ENCODE measurements around the gene PAQR9.

PAQR9 gene

GRCh38 chr3:142982038-142982773 lies 18.7 kb upstream of the PAQR9 start:
- DNase-seq (ENCODE audit: low read depth in 2 of 2, low spot score in 1 of 2) = no peak

DNA sequence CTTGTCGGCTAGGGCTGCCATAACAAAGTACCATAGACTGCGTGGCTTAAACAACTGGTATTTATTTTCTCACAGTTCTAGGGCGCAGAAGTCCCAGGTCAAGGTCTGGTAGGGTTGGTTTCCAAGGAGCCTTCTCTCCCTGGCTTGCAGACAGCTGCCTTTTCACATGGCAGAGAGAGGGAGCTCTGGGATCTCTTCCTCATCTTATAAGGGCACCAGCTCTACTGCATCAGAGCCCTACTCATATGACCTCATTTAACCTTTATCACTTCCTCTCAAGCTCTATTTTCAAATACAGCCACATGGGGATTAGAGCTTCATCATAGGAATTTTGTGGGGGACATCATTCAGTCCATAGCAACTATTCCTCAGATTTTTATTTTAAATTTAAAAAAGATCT lies 17.6 kb upstream of the PAQR9 start:
- DNase-seq (ENCODE audit: low read depth in 2 of 2, low spot score in 1 of 2) = no peak

- DNase-seq (ENCODE audit: low read depth in 2 of 2, low spot score in 1 of 2) = no peak
These were observed 13.9 kb upstream of the PAQR9 start for GRCh38 chr3:142977399-142977728.

GRCh38 chr3:142976621-142977398 lies 13.3 kb upstream of the PAQR9 start:
- DNase-seq (ENCODE audit: low read depth in 2 of 2, low spot score in 1 of 2) = no peak

GRCh38 chr3:142975316-142975995 lies 12.0 kb upstream of the PAQR9 start:
- no peak for DNase-seq (ENCODE audit: low read depth in 2 of 2, low spot score in 1 of 2)

- no peak for DNase-seq (ENCODE audit: low read depth in 2 of 2, low spot score in 1 of 2)
These were observed 9.9 kb upstream of the PAQR9 start for GRCh38 chr3:142973217-142974009.

DNA sequence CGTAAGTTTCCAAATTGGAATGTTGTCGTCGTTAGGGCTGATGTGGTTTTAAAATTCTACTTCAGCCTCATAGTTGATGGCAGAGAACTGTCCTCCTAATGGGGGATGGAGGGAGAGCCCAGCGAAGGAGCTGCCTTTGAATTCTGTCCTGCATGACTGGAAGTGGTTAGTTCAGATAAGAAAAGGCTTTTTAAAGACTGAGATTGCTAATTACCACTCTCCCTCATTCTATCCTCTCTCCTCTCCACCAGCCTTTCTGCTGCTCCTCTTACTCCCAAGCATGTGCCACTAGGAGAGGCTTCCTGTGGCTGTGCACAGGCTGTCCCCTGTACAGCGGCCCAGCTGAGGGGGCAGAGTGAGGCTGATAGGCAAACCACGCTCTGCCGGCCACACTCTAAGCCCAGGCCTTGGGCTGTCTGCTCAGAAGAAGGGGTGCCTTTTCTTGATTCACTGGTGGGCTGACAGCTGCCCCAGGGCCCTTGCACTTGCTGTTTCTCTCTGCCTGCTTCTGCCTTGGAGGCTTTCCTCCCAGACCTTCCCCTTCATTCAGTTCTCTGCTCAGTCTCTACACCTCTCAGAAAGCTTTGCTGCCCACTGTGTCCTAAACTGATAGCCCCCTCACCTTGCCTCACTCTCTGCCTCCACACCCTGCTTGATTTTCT lies 8.7 kb upstream of the PAQR9 start:
- DNase-seq (ENCODE audit: low read depth in 2 of 2, low spot score in 1 of 2) = no peak

GRCh38 chr3:142971431-142971830 lies 8.0 kb upstream of the PAQR9 start:
- DNase-seq (ENCODE audit: low read depth in 2 of 2, low spot score in 1 of 2) = no peak

- no peak for DNase-seq (ENCODE audit: low read depth in 2 of 2, low spot score in 1 of 2)
These were observed 5.0 kb upstream of the PAQR9 start for GRCh38 chr3:142968319-142969025.

- no peak for DNase-seq (ENCODE audit: low read depth in 2 of 2, low spot score in 1 of 2)
These were observed 3.3 kb upstream of the PAQR9 start for GRCh38 chr3:142966808-142967207.

DNA sequence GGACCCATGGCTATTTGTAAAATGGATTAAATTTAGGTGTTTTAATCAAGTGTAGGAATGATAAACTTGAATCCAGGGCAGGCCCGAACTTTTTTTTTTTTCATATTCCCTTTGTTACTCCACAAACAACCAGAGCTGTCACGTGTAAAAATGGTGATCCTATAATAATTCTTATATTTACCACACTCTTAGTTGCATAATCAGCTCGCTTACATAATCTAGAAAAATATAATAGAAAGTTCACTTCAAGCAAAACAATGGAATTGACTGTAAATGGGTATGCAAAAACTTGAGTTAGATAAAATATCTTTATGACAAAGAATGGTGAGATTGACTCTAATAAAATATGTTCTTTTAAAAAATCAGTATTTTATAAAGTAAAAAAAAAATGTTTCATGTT lies 2.1 kb upstream of the PAQR9 start:
- DNase-seq (ENCODE audit: low read depth in 2 of 2, low spot score in 1 of 2) = no peak

DNA sequence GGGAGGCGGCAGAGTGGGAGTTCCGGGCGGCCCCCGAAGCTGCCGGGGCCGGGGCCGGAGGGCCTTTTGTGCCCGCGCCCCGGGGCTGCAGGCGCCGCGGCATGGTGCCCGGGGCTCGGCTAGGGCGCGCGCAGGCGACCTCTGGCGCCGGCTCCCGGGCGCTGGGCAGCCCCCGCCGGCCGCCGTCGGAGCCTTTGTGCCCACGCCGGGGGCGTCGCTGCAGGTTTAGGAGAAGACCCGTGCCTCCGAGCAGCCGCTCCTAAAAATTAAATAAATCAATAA lies 299 bp downstream of the PAQR9 start:
- no peak for DNase-seq (ENCODE audit: low read depth in 2 of 2, low spot score in 1 of 2)

DNA sequence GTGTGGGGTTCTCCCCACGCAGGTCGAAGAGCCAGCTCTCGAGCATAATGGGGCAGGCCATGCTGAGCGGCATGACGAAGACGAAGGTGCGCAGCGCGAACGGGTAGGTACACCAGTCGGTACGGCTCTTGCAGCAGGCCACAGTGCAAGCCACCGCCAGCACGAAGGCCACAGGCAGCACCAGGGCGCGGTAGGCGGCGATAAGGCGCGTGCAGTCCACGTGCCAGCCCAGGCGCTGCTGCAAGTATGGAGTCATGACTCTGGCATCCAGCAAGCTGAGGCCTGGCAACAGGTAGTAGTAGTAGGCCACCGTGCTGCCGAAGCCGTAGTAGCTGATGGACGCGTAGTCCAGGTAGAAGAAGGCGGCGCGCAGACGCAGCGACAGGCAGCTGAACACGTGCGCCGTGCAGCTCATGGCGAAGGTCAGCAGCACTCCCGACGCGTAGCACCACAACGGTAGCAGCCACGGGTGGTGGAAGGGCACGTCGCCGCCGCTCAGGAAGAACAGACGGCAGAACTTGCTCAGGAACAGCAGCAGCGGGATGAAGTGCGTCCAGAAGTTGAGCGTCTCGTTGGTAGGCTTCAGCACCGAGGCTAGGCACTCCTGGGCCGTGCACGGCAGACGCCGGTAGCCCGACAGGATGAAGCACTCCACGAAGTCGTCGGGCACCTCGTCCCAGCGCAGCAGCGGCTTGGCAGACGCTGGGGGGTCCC lies 797 bp downstream of the PAQR9 start:
- no peak for DNase-seq (ENCODE audit: low read depth in 2 of 2, low spot score in 1 of 2)

DNA sequence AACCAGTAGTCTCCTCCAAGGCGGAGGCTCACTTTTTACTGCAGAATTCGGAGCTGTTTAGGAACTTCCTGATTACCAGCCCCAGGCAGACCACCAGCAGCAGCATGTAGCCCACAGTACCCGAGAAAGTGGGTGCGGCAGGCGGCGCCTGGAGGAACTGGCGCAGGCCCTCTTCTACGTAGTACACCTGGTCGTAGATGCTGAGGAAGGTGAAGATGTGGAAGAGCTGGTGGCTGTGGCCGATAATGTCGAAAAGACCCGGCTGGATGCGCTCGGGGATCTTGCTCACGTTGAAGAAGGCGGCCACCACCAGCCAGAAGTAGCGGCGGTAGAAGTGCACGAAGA lies 1.3 kb downstream of the PAQR9 start:
- no peak for DNase-seq (ENCODE audit: low read depth in 2 of 2, low spot score in 1 of 2)

DNA sequence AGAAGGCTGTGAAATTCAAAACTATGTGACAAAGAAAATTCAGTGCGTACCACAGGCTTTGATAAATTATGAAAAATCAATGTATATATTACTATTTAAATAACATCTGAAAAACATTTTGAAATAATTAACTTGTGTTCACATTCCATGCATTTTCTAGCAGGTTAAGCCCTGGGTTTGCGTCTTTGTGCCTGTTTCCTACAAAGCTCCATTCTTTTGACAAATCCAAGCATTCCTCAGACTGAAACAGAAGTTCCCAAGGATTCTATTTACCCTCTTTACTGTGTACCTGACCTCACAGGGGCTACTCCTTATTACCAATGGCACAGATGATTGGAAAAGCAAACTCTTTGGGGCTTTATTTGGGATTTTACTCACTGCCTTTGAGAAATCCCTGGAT lies 1.9 kb downstream of the PAQR9 start:
- DNase-seq (ENCODE audit: low read depth in 2 of 2, low spot score in 1 of 2) = no peak

DNA sequence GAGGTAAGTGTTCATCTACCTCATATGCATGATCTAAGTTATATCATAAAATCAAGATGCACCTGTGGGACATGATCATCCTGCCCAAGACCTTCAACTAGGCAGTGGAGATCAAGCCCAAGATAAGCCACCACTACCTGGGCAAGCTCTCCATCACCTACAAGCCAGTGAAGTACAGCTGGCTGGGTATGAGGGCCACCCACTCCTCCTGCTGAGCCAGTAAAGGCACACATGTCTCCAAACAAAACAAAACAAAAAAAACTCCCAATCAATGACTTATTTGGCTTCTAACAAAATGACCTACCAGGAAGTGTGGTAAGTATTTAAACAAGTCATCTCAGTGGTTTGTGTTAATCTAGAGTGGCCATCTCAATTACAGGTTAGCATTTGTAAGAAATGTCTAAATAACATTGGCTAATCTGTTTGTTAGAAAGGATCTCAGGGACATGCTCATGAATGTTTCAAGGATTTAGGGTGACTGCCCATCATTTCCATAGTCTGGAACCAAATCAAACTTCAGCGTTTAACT lies 3.1 kb downstream of the PAQR9 start:
- no peak for DNase-seq (ENCODE audit: low read depth in 2 of 2, low spot score in 1 of 2)

GRCh38 chr3:142958707-142959106 lies 4.8 kb downstream of the PAQR9 start:
- DNase-seq (ENCODE audit: low read depth in 2 of 2, low spot score in 1 of 2) = no peak

GRCh38 chr3:142953443-142953842 lies 10.0 kb downstream of the PAQR9 start:
- no peak for DNase-seq (ENCODE audit: low read depth in 2 of 2, low spot score in 1 of 2)

- no peak for DNase-seq (ENCODE audit: low read depth in 2 of 2, low spot score in 1 of 2)
These were observed 10.9 kb downstream of the PAQR9 start for GRCh38 chr3:142952272-142953193.

Measured in stimulated activated CD8-positive, alpha-beta memory T cell treated with anti-CD3 and anti-CD28 coated beads, Interleukin-4, amount 100 ng/mL, for 1 hour (primary cell).